Activated CD8-positive, alpha-beta T cell treated with anti-CD3 and anti-CD28 coated beads for 36 hours (primary cell): ENCODE measurements around the gene ATP13A3. TPM values are rescaled to one million over a fixed set of nuclear protein-coding genes. Genes with fewer than 3 reads are reported as not detected.

ENCODE experiments used
- ATAC-seq: fragments of 200-7000 bp; cut with Tn5 transposase; one replicate; pipeline ENCODE4 v1.10.0; 2021; ENCODE audit warnings: mild to moderate bottlenecking, moderate library complexity
- CTCF ChIA-PET: fragments of 350-600 bp; sonication (Branson Sonifier 250); formaldehyde crosslinking; loops from one replicate; lab custom pipeline; 2021; ENCODE audit warnings: antibody characterized with exemption; lab: Charles Lee
- POLR2A ChIA-PET: fragments of 350-600 bp; sonication (Branson Sonifier 250); formaldehyde crosslinking; loops from one replicate; lab custom pipeline; 2021; ENCODE audit warnings: antibody characterized with exemption; lab: Charles Lee
- DNase-seq: peaks from one replicate; pipeline ENCODE4 v3.0.0-alpha.2; 2020
- H3K27ac Mint-ChIP-seq: one replicate; pipeline ENCODE4 v1.8.0; 2021; ENCODE audit warnings: mild to moderate bottlenecking, mixed read lengths
- H3K27me3 Mint-ChIP-seq: one replicate; pipeline ENCODE4 v1.8.0; 2021; ENCODE audit warnings: mixed read lengths
- H3K36me3 Mint-ChIP-seq: one replicate; pipeline ENCODE4 v1.8.0; 2021; ENCODE audit warnings: low read depth, mixed read lengths
- H3K4me1 Mint-ChIP-seq: one replicate; pipeline ENCODE4 v1.8.0; 2021; ENCODE audit warnings: low read depth, mixed read lengths
- H3K4me3 Mint-ChIP-seq: one replicate; pipeline ENCODE4 v1.8.0; 2021; ENCODE audit warnings: mild to moderate bottlenecking, moderate library complexity, mixed read lengths
- H3K9me3 Mint-ChIP-seq: one replicate; pipeline ENCODE4 v1.8.0; 2021; ENCODE audit warnings: mixed read lengths
- CTCF ChIP-seq: fragments of 200-600 bp; IDR thresholded peaks from one replicate; pipeline ENCODE4 v1.8.0; 2022; ENCODE audit warnings: antibody characterized with exemption, mild to moderate bottlenecking
- intact Hi-C: fragments of 100-400 bp; cut with micrococcal nuclease; formaldehyde crosslinking; loops from one replicate; pipeline ENCODE4 v1.10.0; 2022
- total RNA-seq, 2 experiments: library from RNA; stranded (reverse); gene quantifications; one replicate each; pipeline ENCODE4 v1.2.3, GENCODE V29; 2021

ATP13A3 gene
- total RNA-seq, 2 experiments from 2014 or later = 101 to 110 TPM

- TF ChIP-seq CTCF = no peak
- no peak for ATAC-seq
- Mint-ChIP-seq H3K9me3 (no peaks in the 10 kb centered on the region), H3K4me3 (no peak overlapping the region), H3K27me3 (peaks cover 4% of the 10 kb centered on the region), H3K4me1 (no peaks in the 10 kb centered on the region), H3K36me3 (no peaks in the 10 kb centered on the region), H3K27ac (no peak overlapping the region)
- no peak for DNase-seq
- intact Hi-C loops = no loop called here
- ChIA-PET POLR2A (interaction anchor here (0.6 kb wide), 1 partner anchor 65 kb away, joined by 3 read pairs; no protein-coding TSS in a partner anchor), CTCF (interaction anchor here (1.1 kb wide), 1 partner anchor 28 kb away, joined by 4 read pairs; no protein-coding TSS in a partner anchor)
Measured at GRCh38 chr3:194375473-194376240, 111.1 kb downstream of the ATP13A3 start.

DNA sequence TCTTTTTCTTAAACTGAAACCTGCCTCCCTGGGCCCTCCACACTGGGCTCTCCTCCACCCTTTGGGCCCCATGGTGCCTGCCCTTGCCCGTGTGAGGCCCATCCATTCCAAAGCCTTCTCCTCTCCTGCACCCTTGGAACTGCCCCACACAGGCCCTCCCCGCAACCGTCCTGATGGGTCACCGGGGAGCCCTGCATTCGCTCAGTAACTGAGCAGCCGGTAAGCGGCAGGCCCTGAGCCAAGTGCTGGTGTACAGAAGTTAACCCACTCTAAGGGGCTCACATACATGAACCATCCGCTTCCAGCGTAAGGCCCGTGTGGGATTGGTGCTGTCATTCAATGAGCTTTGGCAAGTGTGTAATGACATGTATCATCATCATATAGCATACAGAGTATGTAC lies 111.9 kb downstream of the ATP13A3 start:
- Mint-ChIP-seq H3K27ac (no peak overlapping the region), H3K9me3 (no peaks in the 10 kb centered on the region), H3K4me3 (no peak overlapping the region), H3K4me1 (no peaks in the 10 kb centered on the region), H3K27me3 (peaks cover 4% of the 10 kb centered on the region), H3K36me3 (no peaks in the 10 kb centered on the region)
- POLR2A ChIA-PET = no interaction called here
- ATAC-seq = no peak
- CTCF ChIA-PET = interaction anchor here (0.9 to 1.1 kb wide), 2 partner anchors 17 to 29 kb away, joined by 3 to 4 read pairs; no protein-coding TSS in a partner anchor
- TF ChIP-seq CTCF = no peak
- DNase-seq = no peak
- intact Hi-C loops = no loop called here

- H3K36me3 Mint-ChIP-seq = no peaks in the 10 kb centered on the region
- CTCF ChIA-PET = interaction anchor here (0.9 kb wide), 1 partner anchor 18 kb away, joined by 3 read pairs; no protein-coding TSS in a partner anchor
- POLR2A ChIA-PET = no interaction called here
- intact Hi-C loops = no loop called here
- H3K27me3 Mint-ChIP-seq = peaks cover 12% of the 10 kb centered on the region
- no peaks in the 10 kb centered on the region for H3K4me1 Mint-ChIP-seq
- H3K27ac Mint-ChIP-seq = no peak overlapping the region
- DNase-seq (no peak), ATAC-seq (no peak)
- TF ChIP-seq CTCF = no peak
- H3K4me3 Mint-ChIP-seq = no peak overlapping the region
- H3K9me3 Mint-ChIP-seq = no peaks in the 10 kb centered on the region
Measured at GRCh38 chr3:194373899-194374298, 112.9 kb downstream of the ATP13A3 start.

GRCh38 chr3:194373028-194373427 lies 113.8 kb downstream of the ATP13A3 start:
- TF ChIP-seq CTCF = no peak
- Mint-ChIP-seq H3K36me3 (no peaks in the 10 kb centered on the region), H3K9me3 (no peaks in the 10 kb centered on the region), H3K4me1 (no peaks in the 10 kb centered on the region), H3K27me3 (peaks cover 17% of the 10 kb centered on the region), H3K4me3 (no peak overlapping the region), H3K27ac (no peak overlapping the region)
- intact Hi-C loops = no loop called here
- POLR2A ChIA-PET = no interaction called here
- DNase-seq (no peak), ATAC-seq (no peak)
- CTCF ChIA-PET = interaction anchor here (0.6 kb wide), 1 partner anchor 31 kb away, joined by 3 read pairs; no protein-coding TSS in a partner anchor

DNA sequence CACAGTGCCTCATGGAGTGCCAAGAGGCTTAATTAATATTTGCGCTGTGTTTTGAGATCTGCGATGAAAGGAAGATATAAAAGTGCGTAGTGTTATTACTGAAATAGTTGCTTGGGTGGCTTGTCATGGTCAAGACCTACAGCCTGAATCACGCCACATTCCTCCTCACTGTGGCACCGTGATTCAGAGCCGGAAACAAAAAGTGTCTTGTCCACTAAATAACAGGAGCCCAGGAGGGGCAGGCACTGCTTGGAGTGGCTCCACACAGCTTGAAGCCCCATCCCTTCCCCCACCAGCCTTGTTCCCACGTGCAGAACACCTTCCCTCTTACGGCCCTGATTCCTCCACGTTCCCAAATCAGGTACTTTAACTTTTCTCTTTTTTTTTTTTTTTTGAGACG lies 116.0 kb downstream of the ATP13A3 start:
- H3K27me3 Mint-ChIP-seq = peaks cover 23% of the 10 kb centered on the region
- H3K4me3 Mint-ChIP-seq = no peak overlapping the region
- H3K27ac Mint-ChIP-seq = no peak overlapping the region
- DNase-seq = no peak
- ChIA-PET POLR2A (no interaction called here), CTCF (no interaction called here)
- no peak for ATAC-seq
- intact Hi-C loops = no loop called here
- TF ChIP-seq CTCF = no peak
- no peaks in the 10 kb centered on the region for H3K4me1 Mint-ChIP-seq
- no peaks in the 10 kb centered on the region for H3K36me3 Mint-ChIP-seq
- no peaks in the 10 kb centered on the region for H3K9me3 Mint-ChIP-seq
